ACC112 (cell line): ENCODE measurements around the gene PMM2.
A peak's percentile ranks its signal among the peaks of the same experiment; 100 is the strongest.
"Not testable (repeated sequence)": the region's sequence is repeated elsewhere in the genome, so short reads cannot be mapped to it uniquely, and the experiment has no call there.

ENCODE experiments used
- H2AFZ ChIP-seq: fragments of 200-600 bp; sonication (generic); one replicate; pipeline ENCODE4 v1.6.0; 2017; ENCODE audit warnings: antibody characterized with exemption, low read length; ENCODE audit not compliant: unreplicated experiment
- H3K27ac ChIP-seq: fragments of 200-600 bp; sonication (generic); 2 replicates; pipeline ENCODE4 v1.5.1; 2014; ENCODE audit warnings: low read depth, mild to moderate bottlenecking, antibody characterized with exemption, low read length, moderate library complexity
- H3K27me3 ChIP-seq: fragments of 200-600 bp; sonication (generic); 2 replicates; pipeline ENCODE4 v1.6.1; 2014; ENCODE audit warnings: mild to moderate bottlenecking, antibody characterized with exemption, low read length, moderate library complexity, mixed read lengths; ENCODE audit not compliant: insufficient read depth
- H3K36me3 ChIP-seq: fragments of 200-600 bp; sonication (generic); 2 replicates; pipeline ENCODE4 v1.6.1; 2016; ENCODE audit warnings: mild to moderate bottlenecking, antibody characterized with exemption, low read length, moderate library complexity, mixed read lengths; ENCODE audit not compliant: insufficient read depth
- H3K4me1 ChIP-seq: fragments of 200-600 bp; sonication (generic); one replicate; pipeline ENCODE4 v1.6.1; 2016; ENCODE audit warnings: low read length, mixed read lengths; ENCODE audit not compliant: insufficient read depth, unreplicated experiment, control insufficient read depth
- H3K4me3 ChIP-seq: fragments of 200-600 bp; sonication (generic); 2 replicates; pipeline ENCODE4 v1.5.1; 2014; ENCODE audit warnings: mild to moderate bottlenecking, low read depth, low read length
- H3K79me2 ChIP-seq: fragments of 200-600 bp; sonication (generic); one replicate; pipeline ENCODE4 v1.6.0; 2016; ENCODE audit warnings: low read length; ENCODE audit not compliant: control insufficient read depth, unreplicated experiment, insufficient read depth

The PMM2 gene

GRCh38 chr16:8868416-8869211 is 71.0 kb downstream of the PMM2 start, which contains the start of gene CARHSP1:
CARHSP1 (minus strand) TSS chr16:8869006; CDS start chr16:8859328, 9,678 bp downstream.
- peaks cover 23% of the 10 kb centered on the region for H3K4me1 ChIP-seq
- peak within 1 kb of the TSS; percentile 53 for H2AFZ ChIP-seq
- peak within 1 kb of the TSS; percentile 40 for H3K27ac ChIP-seq
- H3K4me3 ChIP-seq: peak within 1 kb of the TSS; percentile 99
- no peaks in the 10 kb centered on the region for H3K27me3 ChIP-seq
- H3K79me2 ChIP-seq: peaks cover 46% of the 10 kb centered on the region
- H3K36me3 ChIP-seq: no peaks in the 10 kb centered on the region

- Histone ChIP-seq H3K4me1 (peaks cover 15% of the 10 kb centered on the region), H2AFZ (peak overlapping the region; percentile 51), H3K36me3 (no peaks in the 10 kb centered on the region), H3K27ac (no peak overlapping the region), H3K79me2 (peaks cover 38% of the 10 kb centered on the region), H3K27me3 (no peaks in the 10 kb centered on the region), H3K4me3 (peak overlapping the region; percentile 74)
These were observed 71.8 kb downstream of the PMM2 start for GRCh38 chr16:8869212-8869987.

- H3K4me3 ChIP-seq: not testable (repeated sequence)
These were observed 72.3 kb downstream of the PMM2 start for GRCh38 chr16:8869988-8870241.

GRCh38 chr16:8872071-8872470 is 74.4 kb downstream of the PMM2 start:
- no peak overlapping the region for H3K4me3 ChIP-seq
- no peak overlapping the region for H3K27ac ChIP-seq
- H3K79me2 ChIP-seq: peaks cover 11% of the 10 kb centered on the region
- H3K36me3 ChIP-seq: no peaks in the 10 kb centered on the region
- H3K27me3 ChIP-seq: no peaks in the 10 kb centered on the region
- no peak overlapping the region for H2AFZ ChIP-seq
- H3K4me1 ChIP-seq: peaks cover 10% of the 10 kb centered on the region

More at GRCh38 chr16:8869988-8870241, 72.3 kb downstream of the PMM2 start:
- not testable (repeated sequence) for H2AFZ ChIP-seq, H3K27me3 ChIP-seq, H3K36me3 ChIP-seq, H3K27ac ChIP-seq
- H3K4me1 ChIP-seq: peaks cover 10% of the 10 kb centered on the region
- H3K79me2 ChIP-seq: peaks cover 33% of the 10 kb centered on the region

GRCh38 chr16:8872967-8873865 is 75.6 kb downstream of the PMM2 start:
- H3K27me3 ChIP-seq: no peaks in the 10 kb centered on the region

GRCh38 chr16:8873866-8874195 is 76.2 kb downstream of the PMM2 start:
- not testable (repeated sequence) for H3K27ac ChIP-seq, H3K79me2 ChIP-seq, H2AFZ ChIP-seq, H3K4me3 ChIP-seq, H3K36me3 ChIP-seq, H3K27me3 ChIP-seq
- peaks cover 20% of the 10 kb centered on the region for H3K4me1 ChIP-seq

More at GRCh38 chr16:8872967-8873865, 75.6 kb downstream of the PMM2 start:
- Histone ChIP-seq H3K36me3 (no peaks in the 10 kb centered on the region), H3K79me2 (no peaks in the 10 kb centered on the region), H2AFZ (no peak overlapping the region), H3K4me3 (no peak overlapping the region), H3K4me1 (peaks cover 14% of the 10 kb centered on the region), H3K27ac (no peak overlapping the region)

GRCh38 chr16:8874388-8874787 is 76.7 kb downstream of the PMM2 start:
- no peaks in the 10 kb centered on the region for H3K79me2 ChIP-seq
- H3K4me1 ChIP-seq: peaks cover 26% of the 10 kb centered on the region
- no peak overlapping the region for H3K4me3 ChIP-seq
- no peaks in the 10 kb centered on the region for H3K36me3 ChIP-seq
- no peak overlapping the region for H3K27ac ChIP-seq
- no peak overlapping the region for H2AFZ ChIP-seq
- H3K27me3 ChIP-seq: no peaks in the 10 kb centered on the region

GRCh38 chr16:8875317-8875716 is 77.7 kb downstream of the PMM2 start:
- H3K79me2 ChIP-seq, H2AFZ ChIP-seq, H3K27me3 ChIP-seq, H3K36me3 ChIP-seq, H3K4me3 ChIP-seq, H3K27ac ChIP-seq: not testable (repeated sequence)
- H3K4me1 ChIP-seq: peaks cover 27% of the 10 kb centered on the region

GRCh38 chr16:8877894-8878522 is 80.4 kb downstream of the PMM2 start:
- Histone ChIP-seq H3K36me3 (no peaks in the 10 kb centered on the region), H2AFZ (no peak overlapping the region), H3K79me2 (no peaks in the 10 kb centered on the region), H3K27me3 (no peaks in the 10 kb centered on the region), H3K27ac (peak overlapping the region; percentile 62; the same call in 1 of the 2 replicates), H3K4me3 (no peak overlapping the region), H3K4me1 (peaks cover 17% of the 10 kb centered on the region)

- Histone ChIP-seq H3K27ac (peak overlapping the region; percentile 62), H3K27me3 (no peaks in the 10 kb centered on the region), H3K4me3 (no peak overlapping the region), H2AFZ (peak overlapping the region; percentile 32), H3K4me1 (peaks cover 17% of the 10 kb centered on the region), H3K79me2 (no peaks in the 10 kb centered on the region), H3K36me3 (no peaks in the 10 kb centered on the region)
These were observed 80.9 kb downstream of the PMM2 start for GRCh38 chr16:8878523-8878911.
